HepG2 (cell line): ENCODE data around the gene ZNF23. TPM values are rescaled to one million over a fixed set of nuclear protein-coding genes. Genes with fewer than 3 reads are reported as not detected.

Source experiments
- ARHGAP35 ChIP-seq: sonication (generic); formaldehyde crosslinking; IDR thresholded peaks from 2 replicates; pipeline ENCODE4 v1.9.0; 2022; ENCODE audit warnings: mild to moderate bottlenecking, inconsistent platforms, moderate library complexity, missing genetic modification reagents, borderline replicate concordance
- ARNT2 ChIP-seq: sonication (generic); formaldehyde crosslinking; IDR thresholded peaks from 2 replicates; pipeline ENCODE4 v1.8.0; 2022; ENCODE audit warnings: mild to moderate bottlenecking, low read depth, missing genetic modification reagents, moderate library complexity
- GLMP ChIP-seq: sonication (generic); formaldehyde crosslinking; IDR thresholded peaks from 2 replicates; pipeline ENCODE4 v1.9.0; 2021; ENCODE audit warnings: missing genetic modification reagents, mild to moderate bottlenecking, borderline replicate concordance
- GRHL1 ChIP-seq: sonication (generic); formaldehyde crosslinking; conservative IDR thresholded peaks from 2 replicates; pipeline ENCODE4 v1.8.0; 2022; ENCODE audit warnings: missing genetic modification reagents
- HNF4A ChIP-seq: sonication (generic); formaldehyde crosslinking; IDR thresholded peaks from 2 replicates; pipeline ENCODE4 v1.4.0; 2020; ENCODE audit warnings: missing genetic modification reagents
- HOXA9 ChIP-seq: sonication (generic); formaldehyde crosslinking; IDR thresholded peaks from 2 replicates; pipeline ENCODE4 v1.8.1; 2022; ENCODE audit warnings: missing genetic modification reagents, mild to moderate bottlenecking, moderate library complexity, borderline replicate concordance
- MLLT10 ChIP-seq: sonication (generic); formaldehyde crosslinking; IDR thresholded peaks from 2 replicates; pipeline ENCODE4 v1.4.0; 2020; ENCODE audit warnings: missing genetic modification reagents
- NFKB2 ChIP-seq: sonication (generic); formaldehyde crosslinking; IDR thresholded peaks from 2 replicates; pipeline ENCODE4 v1.4.0; 2020; ENCODE audit warnings: missing genetic modification reagents, borderline replicate concordance
- POGZ ChIP-seq: sonication (generic); formaldehyde crosslinking; IDR thresholded peaks from 2 replicates; pipeline ENCODE4 v1.4.0; 2020; ENCODE audit warnings: mild to moderate bottlenecking, missing genetic modification reagents
- POLR2G ChIP-seq: fragments of 200-400 bp; formaldehyde crosslinking; IDR thresholded peaks from 2 replicates; pipeline ENCODE4 v1.6.1; 2018; ENCODE audit warnings: mild to moderate bottlenecking, low read depth, low read length, moderate library complexity
- RAD21 ChIP-seq: fragments of 450-650 bp; formaldehyde crosslinking; IDR thresholded peaks from 2 replicates; pipeline ENCODE4 v1.5.0; 2020; ENCODE audit warnings: mild to moderate bottlenecking
- REPIN1 ChIP-seq: sonication (generic); formaldehyde crosslinking; IDR thresholded peaks from 2 replicates; pipeline ENCODE4 v1.8.0; 2022; ENCODE audit warnings: missing genetic modification reagents, low read depth, mild to moderate bottlenecking, borderline replicate concordance
- RFX1 ChIP-seq: fragments of 450-650 bp; IDR thresholded peaks from 2 replicates; pipeline ENCODE4 v1.6.1; 2017
- RXRA ChIP-seq: sonication (generic); formaldehyde crosslinking; IDR thresholded peaks from 2 replicates; pipeline ENCODE4 v1.5.1; 2020; ENCODE audit warnings: missing genetic modification reagents
- STAT6 ChIP-seq: sonication (generic); formaldehyde crosslinking; IDR thresholded peaks from 2 replicates; pipeline ENCODE4 v1.4.0; 2020; ENCODE audit warnings: missing genetic modification reagents, mild to moderate bottlenecking, borderline replicate concordance
- ZNF235 ChIP-seq: sonication (generic); formaldehyde crosslinking; IDR thresholded peaks from 2 replicates; pipeline ENCODE4 v1.8.1; 2023; ENCODE audit warnings: mild to moderate bottlenecking, missing genetic modification reagents, borderline replicate concordance
- ZNF512 ChIP-seq: sonication (generic); formaldehyde crosslinking; IDR thresholded peaks from 2 replicates; pipeline ENCODE4 v1.4.0; 2020; ENCODE audit warnings: mild to moderate bottlenecking, missing genetic modification reagents
- ZNF780A ChIP-seq: sonication (generic); formaldehyde crosslinking; IDR thresholded peaks from 2 replicates; pipeline ENCODE4 v1.8.0; 2022; ENCODE audit warnings: mild to moderate bottlenecking, missing genetic modification reagents, moderate library complexity
- ZNF883 ChIP-seq: sonication (generic); formaldehyde crosslinking; IDR thresholded peaks from 2 replicates; pipeline ENCODE4 v1.5.1; 2020; ENCODE audit warnings: mild to moderate bottlenecking, missing genetic modification reagents; ENCODE audit errors: not compliant biosample characterization
- polyA plus RNA-seq, 8 experiments: library from polyadenylated mRNA; depleted of rRNA in 3 of 8; stranded (reverse) in 7 of 8; unstranded in 1 of 8; fragments of >200 nt; fragmentation: Illumina TruSeq in 4 of 8; extraction: Trizol in 4 of 8; gene quantifications; 2 replicates each; pipeline versions ENCODE4 v1.2.1 to v1.2.3, GENCODE V29; 2011 to 2016; ENCODE audit warnings: low read depth in 4 of 8, missing spikeins in 1 of 8, mixed read lengths in 1 of 8; ENCODE audit not compliant: insufficient read depth in 1 of 8
- total RNA-seq, 5 experiments: library from RNA; depleted of rRNA; stranded (reverse); fragments of >200 nt; fragmentation: Illumina TruSeq; extraction: Trizol; gene quantifications; 2 replicates each; pipeline ENCODE4 v1.2.3, GENCODE V29; 2016; ENCODE audit warnings: low read depth in 1 of 5
- TF ChIP-seq, protein P1 (sequence below): IDR thresholded peaks from 2 replicates; pipeline ENCODE4 v1.6.1; 2018; ENCODE audit warnings: missing genetic modification reagents, mild to moderate bottlenecking, missing compliant biosample characterization

ZNF23 gene
- total and polyA plus RNA-seq, 2 of the 13 experiments (the other 11 are each of a cell fraction or from before 2014, with no cell fraction given): 8.6 to 12.2 TPM

DNA sequence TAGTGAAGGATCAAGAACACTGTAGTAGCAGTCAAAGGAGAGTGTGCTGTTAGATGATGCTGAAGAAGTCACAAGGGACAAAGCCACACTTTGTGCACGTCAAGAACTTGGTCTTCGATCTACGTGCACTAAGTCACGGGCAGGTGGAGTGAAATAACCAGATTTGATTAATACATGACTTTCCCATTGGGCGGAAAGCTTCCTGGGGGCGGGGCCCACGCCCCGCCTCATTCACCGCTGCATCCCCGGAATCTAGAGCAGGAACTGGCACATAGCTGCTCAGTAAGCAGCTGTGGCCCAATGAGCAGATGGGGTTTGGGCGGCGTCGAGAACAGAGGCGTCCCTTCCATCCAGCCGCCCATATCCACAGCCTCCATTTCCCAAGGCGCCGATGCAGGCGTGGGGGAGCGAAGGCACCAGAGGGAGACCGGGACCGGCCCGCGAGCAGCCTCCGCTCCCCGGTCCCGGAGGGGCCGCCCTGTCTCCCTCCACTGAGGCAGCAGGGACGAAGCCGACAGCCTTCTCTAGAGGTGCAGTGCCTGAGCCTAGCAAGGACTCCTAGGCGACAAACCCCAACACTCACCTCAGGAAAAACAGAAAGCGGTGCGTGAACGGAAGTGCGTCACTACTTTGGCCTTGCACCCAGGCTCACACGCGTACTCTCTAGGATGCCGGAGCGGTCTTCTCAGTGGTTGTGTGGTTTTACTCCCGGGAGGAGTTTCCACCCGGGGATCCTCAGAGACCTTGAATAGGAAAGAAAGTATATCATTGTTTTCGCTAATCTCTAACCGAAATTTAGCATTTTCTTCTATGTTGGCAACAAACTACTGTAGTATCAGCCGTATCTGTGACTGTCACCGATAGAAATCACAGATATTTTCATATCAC is 22.2 kb upstream of the ZNF23 start (continued):
- TF ChIP-seq GLMP (CRISPR knock-in tag) (no peak), MLLT10 (CRISPR knock-in tag) (no peak), REPIN1 (CRISPR knock-in tag) (0 out of 2 replicates have a peak, but pooled peaks have one; percentile 14), STAT6 (CRISPR knock-in tag) (0 out of 2 replicates have a peak, but pooled peaks have one; percentile 13), GRHL1 (CRISPR knock-in tag) (no peak), RAD21 (CRISPR knock-in tag) (peak; percentile 46; the same call in 1 of the 2 replicates), NFKB2 (peak; percentile 88; the same call in 1 of the 2 replicates), POLR2G (peak; percentile 93), HNF4A (CRISPR knock-in tag) (peak; percentile 67), HOXA9 (CRISPR knock-in tag) (no peak), ZNF512 (CRISPR knock-in tag) (no peak), ARHGAP35 (CRISPR knock-in tag) (peak; percentile 67; the same call in 1 of the 2 replicates), ZNF780A (CRISPR knock-in tag) (no peak), ARNT2 (CRISPR knock-in tag) (peak; percentile 83), ZNF235 (CRISPR knock-in tag) (no peak), POGZ (peak; percentile 79; the same call in 1 of the 2 replicates), RFX1 (no peak; the same call in 1 of the 2 replicates), RXRA (CRISPR knock-in tag) (peak; percentile 82), ZNF883 (CRISPR knock-in tag) (peak; percentile 93)
- TF ChIP-seq, protein P1, sequence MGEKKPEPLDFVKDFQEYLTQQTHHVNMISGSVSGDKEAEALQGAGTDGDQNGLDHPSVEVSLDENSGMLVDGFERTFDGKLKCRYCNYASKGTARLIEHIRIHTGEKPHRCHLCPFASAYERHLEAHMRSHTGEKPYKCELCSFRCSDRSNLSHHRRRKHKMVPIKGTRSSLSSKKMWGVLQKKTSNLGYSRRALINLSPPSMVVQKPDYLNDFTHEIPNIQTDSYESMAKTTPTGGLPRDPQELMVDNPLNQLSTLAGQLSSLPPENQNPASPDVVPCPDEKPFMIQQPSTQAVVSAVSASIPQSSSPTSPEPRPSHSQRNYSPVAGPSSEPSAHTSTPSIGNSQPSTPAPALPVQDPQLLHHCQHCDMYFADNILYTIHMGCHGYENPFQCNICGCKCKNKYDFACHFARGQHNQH (CRISPR knock-in tag): no peak; the same call in 1 of the 2 replicates
